Measurements from ENCODE around the gene MBLAC1.

MBLAC1 gene

DNA sequence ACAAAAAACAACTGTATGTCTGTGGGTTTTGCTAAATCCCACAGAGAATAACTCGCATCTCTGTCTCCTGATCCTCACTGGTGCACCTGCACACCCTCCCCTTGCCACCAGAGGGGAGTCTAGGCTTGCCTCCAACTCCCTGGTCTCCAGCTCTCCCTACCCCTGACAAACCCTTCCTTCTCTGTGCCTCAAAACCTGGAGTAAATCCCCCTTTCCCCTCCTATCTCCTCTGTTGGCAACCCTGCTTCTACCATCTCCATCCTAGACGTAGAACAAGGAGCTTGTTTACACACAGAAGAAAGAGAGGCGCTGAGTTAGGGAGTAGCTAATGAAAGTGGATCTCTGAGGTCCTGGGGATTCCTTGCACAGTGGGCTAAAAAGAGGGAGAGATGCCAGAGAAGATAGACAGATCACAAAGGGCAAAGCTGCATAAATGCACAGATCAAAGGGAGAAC lies 6.0 kb downstream of the MBLAC1 start:
- TF ChIP-seq, protein P1, sequence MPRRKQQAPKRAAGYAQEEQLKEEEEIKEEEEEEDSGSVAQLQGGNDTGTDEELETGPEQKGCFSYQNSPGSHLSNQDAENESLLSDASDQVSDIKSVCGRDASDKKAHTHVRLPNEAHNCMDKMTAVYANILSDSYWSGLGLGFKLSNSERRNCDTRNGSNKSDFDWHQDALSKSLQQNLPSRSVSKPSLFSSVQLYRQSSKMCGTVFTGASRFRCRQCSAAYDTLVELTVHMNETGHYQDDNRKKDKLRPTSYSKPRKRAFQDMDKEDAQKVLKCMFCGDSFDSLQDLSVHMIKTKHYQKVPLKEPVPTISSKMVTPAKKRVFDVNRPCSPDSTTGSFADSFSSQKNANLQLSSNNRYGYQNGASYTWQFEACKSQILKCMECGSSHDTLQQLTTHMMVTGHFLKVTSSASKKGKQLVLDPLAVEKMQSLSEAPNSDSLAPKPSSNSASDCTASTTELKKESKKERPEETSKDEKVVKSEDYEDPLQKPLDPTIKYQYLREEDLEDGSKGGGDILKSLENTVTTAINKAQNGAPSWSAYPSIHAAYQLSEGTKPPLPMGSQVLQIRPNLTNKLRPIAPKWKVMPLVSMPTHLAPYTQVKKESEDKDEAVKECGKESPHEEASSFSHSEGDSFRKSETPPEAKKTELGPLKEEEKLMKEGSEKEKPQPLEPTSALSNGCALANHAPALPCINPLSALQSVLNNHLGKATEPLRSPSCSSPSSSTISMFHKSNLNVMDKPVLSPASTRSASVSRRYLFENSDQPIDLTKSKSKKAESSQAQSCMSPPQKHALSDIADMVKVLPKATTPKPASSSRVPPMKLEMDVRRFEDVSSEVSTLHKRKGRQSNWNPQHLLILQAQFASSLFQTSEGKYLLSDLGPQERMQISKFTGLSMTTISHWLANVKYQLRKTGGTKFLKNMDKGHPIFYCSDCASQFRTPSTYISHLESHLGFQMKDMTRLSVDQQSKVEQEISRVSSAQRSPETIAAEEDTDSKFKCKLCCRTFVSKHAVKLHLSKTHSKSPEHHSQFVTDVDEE (CRISPR knock-in tag; IDR thresholded peaks at IDR 0.05), result no peak
- TF ChIP-seq ZNF70 (CRISPR knock-in tag; IDR thresholded peaks at IDR 0.05), result peak; percentile 50; the same call in 1 of the 2 replicates
- TF ChIP-seq ZFP30 (CRISPR knock-in tag; IDR thresholded peaks at IDR 0.05), result no peak
- no peak for TF ChIP-seq GLIS3 (CRISPR knock-in tag; IDR thresholded peaks at IDR 0.05)
- ATAC-seq, result peak; percentile 87

DNA sequence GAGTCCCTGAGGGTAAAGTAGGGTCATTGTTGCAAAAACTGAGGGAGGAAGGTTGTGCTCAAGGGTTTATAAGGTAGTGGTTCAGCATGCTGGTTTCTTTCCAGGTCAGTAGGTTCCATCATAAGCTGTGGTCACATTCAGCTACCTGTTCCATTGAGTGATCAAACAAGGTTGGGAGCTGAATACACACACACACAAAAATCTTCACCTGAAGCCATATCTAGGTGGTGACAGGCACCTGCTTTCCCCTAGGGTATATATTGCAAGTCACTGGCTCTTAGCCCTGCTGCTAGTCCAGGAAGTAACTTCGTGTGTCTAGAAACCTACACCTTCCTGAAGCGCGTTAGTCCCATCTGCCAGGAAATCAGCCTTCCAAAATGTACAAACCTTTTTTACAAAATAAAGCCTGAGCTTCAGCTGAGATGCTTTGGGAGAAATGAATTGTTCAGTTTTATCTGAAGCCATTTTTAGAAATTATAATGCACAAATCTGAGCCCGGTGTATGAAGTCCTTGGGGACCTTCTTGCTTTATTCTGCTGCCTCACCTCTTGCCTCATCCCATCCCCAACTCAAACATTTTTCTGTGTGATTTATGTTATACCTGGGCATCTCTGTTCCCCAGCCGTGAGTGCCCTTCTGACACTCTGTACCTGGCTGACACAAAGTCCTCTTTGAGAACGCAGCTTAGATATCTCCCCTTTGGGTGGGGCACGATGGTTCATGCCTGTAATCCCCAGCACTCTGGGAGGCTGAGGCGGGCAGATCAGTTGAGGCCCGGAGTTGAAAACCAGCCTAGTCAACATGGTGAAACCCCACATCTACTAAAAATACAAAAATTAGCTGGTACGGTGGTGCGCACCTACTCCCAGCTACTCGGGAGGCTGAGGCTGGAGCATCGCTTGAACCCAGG lies 11.3 kb downstream of the MBLAC1 start:
- ATAC-seq, result no peak
- no peak for TF ChIP-seq PPARA (CRISPR knock-in tag; IDR thresholded peaks at IDR 0.05; ENCODE audit: borderline replicate concordance)
- TF ChIP-seq ZFP3 (CRISPR knock-in tag; IDR thresholded peaks at IDR 0.05), result no peak
- TF ChIP-seq ZNF565 (CRISPR knock-in tag; conservative IDR thresholded peaks at IDR 0.05; ENCODE audit: low read depth), result no peak

DNA sequence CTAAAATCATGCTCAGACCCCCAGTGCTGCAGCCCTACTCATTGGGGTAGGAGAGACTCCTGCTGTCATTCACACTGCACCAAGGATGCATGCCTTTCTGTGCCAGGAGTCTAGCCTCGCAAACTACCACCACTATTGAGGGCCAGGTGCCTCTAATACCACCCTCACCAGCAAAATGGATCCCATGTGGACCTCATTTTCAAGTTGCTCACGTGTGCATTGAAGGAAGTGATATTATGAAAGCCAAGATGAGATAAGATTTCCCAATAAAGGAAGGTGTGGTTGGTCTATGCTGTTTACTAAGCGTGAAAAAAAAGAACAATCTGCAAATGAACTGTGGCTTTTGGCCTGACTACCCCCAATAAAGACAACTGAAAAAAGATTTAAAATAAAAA lies 14.8 kb downstream of the MBLAC1 start:
- TF ChIP-seq TCF4 (CRISPR knock-in tag; IDR thresholded peaks at IDR 0.05; ENCODE audit: borderline replicate concordance) (no peak), ZFP30 (CRISPR knock-in tag; IDR thresholded peaks at IDR 0.05) (no peak), ZNF70 (CRISPR knock-in tag; IDR thresholded peaks at IDR 0.05) (no peak), ZNF8 (CRISPR knock-in tag; IDR thresholded peaks at IDR 0.05) (no peak), PPARA (CRISPR knock-in tag; IDR thresholded peaks at IDR 0.05; ENCODE audit: borderline replicate concordance) (no peak), ESRRG (CRISPR knock-in tag; IDR thresholded peaks at IDR 0.05) (no peak), ZFP3 (CRISPR knock-in tag; IDR thresholded peaks at IDR 0.05) (no peak), GLIS3 (CRISPR knock-in tag; IDR thresholded peaks at IDR 0.05) (no peak), RARB (CRISPR knock-in tag; IDR thresholded peaks at IDR 0.05) (no peak), BACH2 (CRISPR knock-in tag; IDR thresholded peaks at IDR 0.05; ENCODE audit: borderline replicate concordance) (no peak), ISL1 (CRISPR knock-in tag; IDR thresholded peaks at IDR 0.05) (no peak), SNAI2 (CRISPR knock-in tag; IDR thresholded peaks at IDR 0.05) (no peak), TOX (CRISPR knock-in tag; IDR thresholded peaks at IDR 0.05; ENCODE audit: borderline replicate concordance) (no peak), ZC3H10 (CRISPR knock-in tag; IDR thresholded peaks at IDR 0.05) (no peak), OSR1 (CRISPR knock-in tag; IDR thresholded peaks at IDR 0.05) (no peak)
- TF ChIP-seq, protein P2, sequence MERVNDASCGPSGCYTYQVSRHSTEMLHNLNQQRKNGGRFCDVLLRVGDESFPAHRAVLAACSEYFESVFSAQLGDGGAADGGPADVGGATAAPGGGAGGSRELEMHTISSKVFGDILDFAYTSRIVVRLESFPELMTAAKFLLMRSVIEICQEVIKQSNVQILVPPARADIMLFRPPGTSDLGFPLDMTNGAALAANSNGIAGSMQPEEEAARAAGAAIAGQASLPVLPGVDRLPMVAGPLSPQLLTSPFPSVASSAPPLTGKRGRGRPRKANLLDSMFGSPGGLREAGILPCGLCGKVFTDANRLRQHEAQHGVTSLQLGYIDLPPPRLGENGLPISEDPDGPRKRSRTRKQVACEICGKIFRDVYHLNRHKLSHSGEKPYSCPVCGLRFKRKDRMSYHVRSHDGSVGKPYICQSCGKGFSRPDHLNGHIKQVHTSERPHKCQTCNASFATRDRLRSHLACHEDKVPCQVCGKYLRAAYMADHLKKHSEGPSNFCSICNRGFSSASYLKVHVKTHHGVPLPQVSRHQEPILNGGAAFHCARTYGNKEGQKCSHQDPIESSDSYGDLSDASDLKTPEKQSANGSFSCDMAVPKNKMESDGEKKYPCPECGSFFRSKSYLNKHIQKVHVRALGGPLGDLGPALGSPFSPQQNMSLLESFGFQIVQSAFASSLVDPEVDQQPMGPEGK (CRISPR knock-in tag; IDR thresholded peaks at IDR 0.05; ENCODE audit: borderline replicate concordance), result no peak
- TF ChIP-seq, protein P3, sequence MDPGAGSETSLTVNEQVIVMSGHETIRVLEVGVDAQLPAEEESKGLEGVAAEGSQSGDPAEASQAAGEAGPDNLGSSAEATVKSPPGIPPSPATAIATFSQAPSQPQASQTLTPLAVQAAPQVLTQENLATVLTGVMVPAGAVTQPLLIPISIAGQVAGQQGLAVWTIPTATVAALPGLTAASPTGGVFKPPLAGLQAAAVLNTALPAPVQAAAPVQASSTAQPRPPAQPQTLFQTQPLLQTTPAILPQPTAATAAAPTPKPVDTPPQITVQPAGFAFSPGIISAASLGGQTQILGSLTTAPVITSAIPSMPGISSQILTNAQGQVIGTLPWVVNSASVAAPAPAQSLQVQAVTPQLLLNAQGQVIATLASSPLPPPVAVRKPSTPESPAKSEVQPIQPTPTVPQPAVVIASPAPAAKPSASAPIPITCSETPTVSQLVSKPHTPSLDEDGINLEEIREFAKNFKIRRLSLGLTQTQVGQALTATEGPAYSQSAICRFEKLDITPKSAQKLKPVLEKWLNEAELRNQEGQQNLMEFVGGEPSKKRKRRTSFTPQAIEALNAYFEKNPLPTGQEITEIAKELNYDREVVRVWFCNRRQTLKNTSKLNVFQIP (CRISPR knock-in tag; IDR thresholded peaks at IDR 0.05; ENCODE audit: borderline replicate concordance, low read depth), result no peak
- TF ChIP-seq, protein P1 (CRISPR knock-in tag; IDR thresholded peaks at IDR 0.05), result no peak
- TF ChIP-seq, protein P4, sequence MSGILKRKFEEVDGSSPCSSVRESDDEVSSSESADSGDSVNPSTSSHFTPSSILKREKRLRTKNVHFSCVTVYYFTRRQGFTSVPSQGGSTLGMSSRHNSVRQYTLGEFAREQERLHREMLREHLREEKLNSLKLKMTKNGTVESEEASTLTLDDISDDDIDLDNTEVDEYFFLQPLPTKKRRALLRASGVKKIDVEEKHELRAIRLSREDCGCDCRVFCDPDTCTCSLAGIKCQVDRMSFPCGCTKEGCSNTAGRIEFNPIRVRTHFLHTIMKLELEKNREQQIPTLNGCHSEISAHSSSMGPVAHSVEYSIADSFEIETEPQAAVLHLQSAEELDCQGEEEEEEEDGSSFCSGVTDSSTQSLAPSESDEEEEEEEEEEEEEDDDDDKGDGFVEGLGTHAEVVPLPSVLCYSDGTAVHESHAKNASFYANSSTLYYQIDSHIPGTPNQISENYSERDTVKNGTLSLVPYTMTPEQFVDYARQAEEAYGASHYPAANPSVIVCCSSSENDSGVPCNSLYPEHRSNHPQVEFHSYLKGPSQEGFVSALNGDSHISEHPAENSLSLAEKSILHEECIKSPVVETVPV (CRISPR knock-in tag; IDR thresholded peaks at IDR 0.05), result no peak
- TF ChIP-seq, protein P5, sequence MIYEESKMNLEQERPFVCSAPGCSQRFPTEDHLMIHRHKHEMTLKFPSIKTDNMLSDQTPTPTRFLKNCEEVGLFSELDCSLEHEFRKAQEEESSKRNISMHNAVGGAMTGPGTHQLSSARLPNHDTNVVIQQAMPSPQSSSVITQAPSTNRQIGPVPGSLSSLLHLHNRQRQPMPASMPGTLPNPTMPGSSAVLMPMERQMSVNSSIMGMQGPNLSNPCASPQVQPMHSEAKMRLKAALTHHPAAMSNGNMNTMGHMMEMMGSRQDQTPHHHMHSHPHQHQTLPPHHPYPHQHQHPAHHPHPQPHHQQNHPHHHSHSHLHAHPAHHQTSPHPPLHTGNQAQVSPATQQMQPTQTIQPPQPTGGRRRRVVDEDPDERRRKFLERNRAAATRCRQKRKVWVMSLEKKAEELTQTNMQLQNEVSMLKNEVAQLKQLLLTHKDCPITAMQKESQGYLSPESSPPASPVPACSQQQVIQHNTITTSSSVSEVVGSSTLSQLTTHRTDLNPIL (CRISPR knock-in tag; IDR thresholded peaks at IDR 0.05; ENCODE audit: low read depth), result no peak
- no peak; the same call in 2 of the 3 replicates for ATAC-seq

Measured in SK-N-SH treated with all-trans-retinoic acid at 6 μM for 48 hours (cell line).